IMR-90 (cell line): ENCODE results near the gene TECTA. TPM values are rescaled to one million over a fixed set of nuclear protein-coding genes. Genes with fewer than 3 reads are reported as not detected.

Experiments
- ATAC-seq: fragments of 200-7000 bp; cut with Tn5 transposase; 2 replicates; pipeline ENCODE4 v1.9.1; 2020; ENCODE audit warnings: low read depth, mild to moderate bottlenecking, moderate library complexity
- BruUV-seq: library from RNA; stranded (reverse); fragments of 400-500 nt; replicated peaks from 2 replicates; lab custom pipeline; 2021; lab: Mats Ljungman, UMichigan
- CTCF ChIA-PET: fragments of 300-600 bp; formaldehyde crosslinking; extraction: SDS; loops from one replicate; lab custom pipeline; 2021; ENCODE audit warnings: antibody characterized with exemption; lab: Yijun Ruan, JAX
- POLR2A ChIA-PET: fragments of 300-600 bp; sonication (Branson Sonifier 250); formaldehyde crosslinking; loops from one replicate; lab custom pipeline; 2022; ENCODE audit warnings: antibody characterized with exemption; ENCODE audit not compliant: unreplicated experiment; lab: Charles Lee
- DNase-seq: peaks from one replicate; pipeline ENCODE4 v3.0.0; 2013
- H2AFZ ChIP-seq: replicated peaks from 2 replicates; pipeline ENCODE3; 2013; ENCODE audit warnings: low read length, mild to moderate bottlenecking; ENCODE audit not compliant: poor library complexity
- H2AK5ac ChIP-seq: 2 replicates; pipeline ENCODE4 v1.6.1; 2013; ENCODE audit warnings: low read depth, low read length, inconsistent platforms
- H2AK9ac ChIP-seq: replicated peaks from 2 replicates; pipeline ENCODE3; 2013; ENCODE audit warnings: mild to moderate bottlenecking, low read depth, low read length, moderate library complexity; ENCODE audit not compliant: poor library complexity
- H2BK120ac ChIP-seq: 2 replicates; pipeline ENCODE4 v1.6.1; 2013; ENCODE audit warnings: low read depth, low read length, inconsistent platforms
- H2BK15ac ChIP-seq: 3 replicates; pipeline ENCODE4 v1.6.1; 2013; ENCODE audit warnings: low read depth, low read length, inconsistent platforms
- H2BK20ac ChIP-seq: 2 replicates; pipeline ENCODE4 v1.6.1; 2013; ENCODE audit warnings: low read depth, mild to moderate bottlenecking, inconsistent platforms, low read length, moderate library complexity
- H2BK5ac ChIP-seq: 2 replicates; pipeline ENCODE4 v1.6.1; 2013; ENCODE audit warnings: mild to moderate bottlenecking, low read depth, low read length, inconsistent platforms; ENCODE audit not compliant: poor library complexity, severe bottlenecking
- H3K14ac ChIP-seq: replicated peaks from 2 replicates; pipeline ENCODE4 v1.6.1; 2013; ENCODE audit warnings: low read depth, low read length, inconsistent platforms
- H3K18ac ChIP-seq: 2 replicates; pipeline ENCODE4 v1.6.1; 2013; ENCODE audit warnings: low read depth, low read length, control low read depth
- H3K23ac ChIP-seq: 2 replicates; pipeline ENCODE4 v1.6.1; 2013; ENCODE audit warnings: low read depth, low read length, inconsistent platforms
- H3K27ac ChIP-seq: 2 replicates; pipeline ENCODE4 v1.5.1; 2013; ENCODE audit warnings: mild to moderate bottlenecking, control low read depth, low read length; ENCODE audit not compliant: insufficient read depth
- H3K27me3 ChIP-seq: 2 replicates; pipeline ENCODE4 v1.6.1; 2013; ENCODE audit warnings: low read length; ENCODE audit not compliant: control insufficient read depth, insufficient read depth
- H3K36me3 ChIP-seq: 2 replicates; pipeline ENCODE4 v1.6.1; 2013; ENCODE audit warnings: low read length, mixed read lengths; ENCODE audit not compliant: control insufficient read depth, insufficient read depth
- H3K4ac ChIP-seq: 2 replicates; pipeline ENCODE4 v1.6.1; 2013; ENCODE audit warnings: low read depth, low read length, inconsistent platforms
- H3K4me1 ChIP-seq: 2 replicates; pipeline ENCODE4 v1.6.1; 2013; ENCODE audit warnings: low read length, mixed read lengths; ENCODE audit not compliant: control insufficient read depth, insufficient read depth
- H3K4me2 ChIP-seq: 2 replicates; pipeline ENCODE4 v1.6.1; 2013; ENCODE audit warnings: low read depth, mild to moderate bottlenecking, control low read depth, low read length, moderate library complexity
- H3K4me3 ChIP-seq: 2 replicates; pipeline ENCODE4 v1.5.1; 2013; ENCODE audit warnings: low read depth, mild to moderate bottlenecking, control low read depth, low read length, moderate library complexity; ENCODE audit not compliant: insufficient read depth
- H3K56ac ChIP-seq: 2 replicates; pipeline ENCODE4 v1.6.1; 2013; ENCODE audit warnings: low read length, inconsistent platforms; ENCODE audit not compliant: insufficient read depth; ENCODE audit errors: extremely low read depth
- H3K79me1 ChIP-seq, 2 experiments: 2 replicates each; pipeline ENCODE4 v1.6.1; 2013; ENCODE audit warnings: low read length in 2 of 2, inconsistent platforms in 1 of 2, low read depth in 1 of 2
- H3K9ac ChIP-seq: 2 replicates; pipeline ENCODE4 v1.6.1; 2013; ENCODE audit warnings: low read depth, low read length, control low read depth
- H3K9me1 ChIP-seq: 2 replicates; pipeline ENCODE4 v1.6.1; 2013; ENCODE audit warnings: low read length, inconsistent platforms; ENCODE audit not compliant: insufficient read depth
- H3K9me3 ChIP-seq: 2 replicates; pipeline ENCODE4 v1.6.1; 2013; ENCODE audit warnings: low read length; ENCODE audit not compliant: control insufficient read depth, insufficient read depth
- H4K20me1 ChIP-seq: 2 replicates; pipeline ENCODE4 v1.6.1; 2013; ENCODE audit warnings: low read length, inconsistent platforms; ENCODE audit not compliant: insufficient read depth
- H4K5ac ChIP-seq: 2 replicates; pipeline ENCODE4 v1.6.1; 2013; ENCODE audit warnings: mild to moderate bottlenecking, low read depth, low read length, control low read depth
- H4K8ac ChIP-seq, 2 experiments: 2 replicates each; pipeline ENCODE4 v1.6.1; 2013; ENCODE audit warnings: low read depth in 2 of 2, low read length in 2 of 2, control low read depth in 1 of 2, inconsistent platforms in 1 of 2
- H4K91ac ChIP-seq: 2 replicates; pipeline ENCODE4 v1.6.1; 2013; ENCODE audit warnings: low read depth, low read length, inconsistent platforms; ENCODE audit not compliant: insufficient read depth
- WGBS, 2 experiments: methylation state at CpG; one replicate each; pipeline versions ENCODE4 v1.1.5 to v1.1.7; 2013; ENCODE audit warnings: missing lambda C conversion rate in 2 of 2; ENCODE audit not compliant: insufficient read length in 1 of 2; ENCODE audit errors: extremely low coverage in 2 of 2; 5-methylcytosine and 5-hydroxymethylcytosine counted together
- dilution Hi-C: fragments of 300-500 bp; cut with HindIII; formaldehyde crosslinking; loops from one replicate; pipeline ENCODE4 v1.14.3; 2018; ENCODE audit warnings: low sequenced_read_pairs; ENCODE audit not compliant: unreplicated experiment
- in situ Hi-C: fragments of 300-500 bp; cut with MboI; formaldehyde crosslinking; loops from 3 replicates; pipeline ENCODE4 v1.14.3; 2019; ENCODE audit warnings: low sequenced_read_pairs, inconsistent platforms, mixed read lengths
- intact Hi-C: fragments of 100-400 bp; cut with micrococcal nuclease; formaldehyde crosslinking; loops from 2 replicates; pipeline ENCODE4 v1.10.0; 2022
- polyA plus RNA-seq, 3 experiments: library from polyadenylated mRNA; depleted of rRNA; stranded (reverse); fragments of >200 nt; gene quantifications; 2 replicates each; pipeline ENCODE4 v1.2.3, GENCODE V29; 2012; ENCODE audit warnings: low replicate concordance in 1 of 3
- total RNA-seq: library from RNA; depleted of rRNA; stranded (reverse); fragments of >200 nt; gene quantifications from 2 replicates; pipeline ENCODE4 v1.2.3, GENCODE V29; 2012
- TF ChIP-seq, protein P1 (sequence below): fragments of 150-350 bp; IDR thresholded peaks from 2 replicates; pipeline ENCODE4 v1.6.1; 2017; ENCODE audit warnings: mild to moderate bottlenecking, antibody characterized with exemption, low read length, low read depth
- TF ChIP-seq, protein P2 (sequence below): conservative IDR thresholded peaks from 2 replicates; pipeline ENCODE4 v1.5.1; 2012; ENCODE audit warnings: mild to moderate bottlenecking, low read depth, low read length, improper control_type of control experiment

TECTA gene
- total and polyA plus RNA-seq, 2 of the 4 experiments (the other 2 are of a cell fraction) = 0.17 to 0.18 TPM

GRCh38 chr11:121063728-121064127 is 37.3 kb upstream of the TECTA start:
- no peak overlapping the region for H3K4me3 ChIP-seq
- no peak overlapping the region for H2BK20ac ChIP-seq
- no CpG with 5 or more reads among the region's 2 CpGs for WGBS, 2 experiments
- H4K5ac ChIP-seq = no peak overlapping the region
- no peak overlapping the region for H2AK5ac ChIP-seq
- ATAC-seq = no peak
- H4K20me1 ChIP-seq = peaks cover 6% of the 10 kb centered on the region; the same call in 1 of the 2 replicates
- POLR2A ChIA-PET = no interaction called here
- dilution Hi-C loops (no loop called here), in situ Hi-C loops (no loop called here), intact Hi-C loops (no loop called here)
- H2BK5ac ChIP-seq = no peak overlapping the region
- no peak overlapping the region for H2AK9ac ChIP-seq
- H3K27me3 ChIP-seq = no peaks in the 10 kb centered on the region
- no peak overlapping the region for H3K9ac ChIP-seq
- H3K4me1 ChIP-seq = peaks cover 2% of the 10 kb centered on the region; the same call in 1 of the 2 replicates
- no peaks in the 10 kb centered on the region for H3K79me1 ChIP-seq
- no peak overlapping the region for H3K18ac ChIP-seq
- peaks cover 4% of the 10 kb centered on the region; the same call in 1 of the 2 replicates for H3K36me3 ChIP-seq
- no peak overlapping the region for H3K23ac ChIP-seq
- H3K56ac ChIP-seq = no peak overlapping the region
- no peak overlapping the region for H2BK15ac ChIP-seq
- no peak overlapping the region for H3K4me2 ChIP-seq
- H4K91ac ChIP-seq = no peak overlapping the region
- no peak overlapping the region for H2BK120ac ChIP-seq
- no peaks in the 10 kb centered on the region for H3K9me3 ChIP-seq
- no peak overlapping the region for H2AFZ ChIP-seq
- DNase-seq = no peak
- H3K14ac ChIP-seq = no peak overlapping the region
- CTCF ChIA-PET = interaction anchor here (0.7 to 0.9 kb wide), 2 partner anchors 9 to 39 kb away, joined by 3 read pairs; no protein-coding TSS in a partner anchor
- TF ChIP-seq, protein P1, sequence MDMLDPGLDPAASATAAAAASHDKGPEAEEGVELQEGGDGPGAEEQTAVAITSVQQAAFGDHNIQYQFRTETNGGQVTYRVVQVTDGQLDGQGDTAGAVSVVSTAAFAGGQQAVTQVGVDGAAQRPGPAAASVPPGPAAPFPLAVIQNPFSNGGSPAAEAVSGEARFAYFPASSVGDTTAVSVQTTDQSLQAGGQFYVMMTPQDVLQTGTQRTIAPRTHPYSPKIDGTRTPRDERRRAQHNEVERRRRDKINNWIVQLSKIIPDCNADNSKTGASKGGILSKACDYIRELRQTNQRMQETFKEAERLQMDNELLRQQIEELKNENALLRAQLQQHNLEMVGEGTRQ = no peak
- TF ChIP-seq, protein P2, sequence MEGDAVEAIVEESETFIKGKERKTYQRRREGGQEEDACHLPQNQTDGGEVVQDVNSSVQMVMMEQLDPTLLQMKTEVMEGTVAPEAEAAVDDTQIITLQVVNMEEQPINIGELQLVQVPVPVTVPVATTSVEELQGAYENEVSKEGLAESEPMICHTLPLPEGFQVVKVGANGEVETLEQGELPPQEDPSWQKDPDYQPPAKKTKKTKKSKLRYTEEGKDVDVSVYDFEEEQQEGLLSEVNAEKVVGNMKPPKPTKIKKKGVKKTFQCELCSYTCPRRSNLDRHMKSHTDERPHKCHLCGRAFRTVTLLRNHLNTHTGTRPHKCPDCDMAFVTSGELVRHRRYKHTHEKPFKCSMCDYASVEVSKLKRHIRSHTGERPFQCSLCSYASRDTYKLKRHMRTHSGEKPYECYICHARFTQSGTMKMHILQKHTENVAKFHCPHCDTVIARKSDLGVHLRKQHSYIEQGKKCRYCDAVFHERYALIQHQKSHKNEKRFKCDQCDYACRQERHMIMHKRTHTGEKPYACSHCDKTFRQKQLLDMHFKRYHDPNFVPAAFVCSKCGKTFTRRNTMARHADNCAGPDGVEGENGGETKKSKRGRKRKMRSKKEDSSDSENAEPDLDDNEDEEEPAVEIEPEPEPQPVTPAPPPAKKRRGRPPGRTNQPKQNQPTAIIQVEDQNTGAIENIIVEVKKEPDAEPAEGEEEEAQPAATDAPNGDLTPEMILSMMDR = peak; percentile 23; the same call in 1 of the 2 replicates
- H3K9me1 ChIP-seq = peaks cover 3% of the 10 kb centered on the region; the same call in 1 of the 2 replicates
- no TSS peak for BruUV-seq
- no peak overlapping the region for H4K8ac ChIP-seq
- H3K27ac ChIP-seq = no peak overlapping the region
- H3K4ac ChIP-seq = no peak overlapping the region
